OCI-LY1 (cell line): Measurements from ENCODE around the gene RHBDF1.

Source experiments
- H2AFZ ChIP-seq: fragments of 200-600 bp; sonication (generic), shearing (Covaris generic); 2 replicates; pipeline ENCODE4 v1.6.0; 2014; ENCODE audit warnings: antibody characterized with exemption, mild to moderate bottlenecking, low read length
- H3F3A ChIP-seq: fragments of 200-600 bp; sonication (generic), shearing (Covaris generic); 2 replicates; pipeline ENCODE4 v1.6.0; 2014; ENCODE audit warnings: mild to moderate bottlenecking, antibody characterized with exemption, low read length, moderate library complexity; ENCODE audit not compliant: insufficient read depth
- H3K27ac ChIP-seq: fragments of 200-600 bp; sonication (generic); 2 replicates; pipeline ENCODE4 v1.5.1; 2014; ENCODE audit warnings: low read length, mixed run types, mild to moderate bottlenecking, low read depth; ENCODE audit not compliant: poor library complexity, severe bottlenecking
- H3K27me3 ChIP-seq: fragments of 200-600 bp; sonication (generic); 2 replicates; pipeline ENCODE4 v1.6.0; 2014; ENCODE audit warnings: antibody characterized with exemption, mild to moderate bottlenecking, low read length, moderate library complexity; ENCODE audit not compliant: insufficient read depth
- H3K36me3 ChIP-seq: fragments of 200-600 bp; sonication (generic); 2 replicates; pipeline ENCODE4 v1.6.1; 2014; ENCODE audit warnings: mild to moderate bottlenecking, antibody characterized with exemption, low read length, moderate library complexity, mixed read lengths; ENCODE audit not compliant: insufficient read depth
- H3K4me1 ChIP-seq: fragments of 200-600 bp; sonication (generic); 2 replicates; pipeline ENCODE4 v1.5.1; 2014; ENCODE audit warnings: mild to moderate bottlenecking, low read length, moderate library complexity; ENCODE audit not compliant: insufficient read depth, severe bottlenecking
- H3K4me2 ChIP-seq: fragments of 200-600 bp; sonication (generic), shearing (Covaris generic); 2 replicates; pipeline ENCODE4 v1.6.1; 2014; ENCODE audit warnings: low read length
- H3K4me3 ChIP-seq: fragments of 200-600 bp; sonication (generic); 2 replicates; pipeline ENCODE4 v1.5.1; 2014; ENCODE audit warnings: low read length, low read depth, mild to moderate bottlenecking, mixed read lengths; ENCODE audit not compliant: poor library complexity, severe bottlenecking
- H3K79me2 ChIP-seq: fragments of 200-600 bp; shearing (Covaris generic); 2 replicates; pipeline ENCODE4 v1.6.1; 2016; ENCODE audit warnings: mixed run types, low read length, mixed read lengths; ENCODE audit not compliant: insufficient read depth
- H3K9ac ChIP-seq: fragments of 200-600 bp; sonication (generic), shearing (Covaris generic); 2 replicates; pipeline ENCODE4 v1.6.1; 2014; ENCODE audit warnings: mild to moderate bottlenecking, low read length, mixed read lengths
- H3K9me2 ChIP-seq: fragments of 200-600 bp; sonication (generic), shearing (Covaris generic); 2 replicates; pipeline ENCODE4 v1.6.1; 2014; ENCODE audit warnings: low read depth, mild to moderate bottlenecking, low read length, mixed read lengths
- H3K9me3 ChIP-seq: fragments of 200-600 bp; shearing (Covaris generic); 2 replicates; pipeline ENCODE4 v1.6.1; 2014; ENCODE audit warnings: low read length, mixed read lengths
- H4K20me1 ChIP-seq: fragments of 200-600 bp; sonication (generic), shearing (Covaris generic); 2 replicates; pipeline ENCODE4 v1.6.0; 2016; ENCODE audit warnings: mild to moderate bottlenecking, low read length; ENCODE audit not compliant: insufficient read depth
- CTCF ChIP-seq: fragments of 200-600 bp; sonication (generic), shearing (Covaris generic); IDR thresholded peaks from 2 replicates; pipeline ENCODE4 v1.5.1; 2017; ENCODE audit warnings: mild to moderate bottlenecking, antibody characterized with exemption, low read length, moderate library complexity, mixed read lengths
- EZH2 ChIP-seq: fragments of 200-600 bp; sonication (generic), shearing (Covaris generic); IDR thresholded peaks from 2 replicates; pipeline ENCODE4 v1.8.0; 2017; ENCODE audit warnings: borderline replicate concordance, mixed run types, mild to moderate bottlenecking, antibody characterized with exemption, low read length, moderate library complexity, mixed read lengths

RHBDF1 gene

GRCh38 chr16:85865-86264 lies 13.4 kb upstream of the RHBDF1 start:
- no peaks in the 10 kb centered on the region for H4K20me1 ChIP-seq
- H3K4me3 ChIP-seq: no peak overlapping the region
- no peaks in the 10 kb centered on the region for H3K9me2 ChIP-seq
- no peaks in the 10 kb centered on the region for H3K27me3 ChIP-seq
- H3K4me2 ChIP-seq: no peak overlapping the region
- peaks cover 14% of the 10 kb centered on the region for H3K4me1 ChIP-seq
- TF ChIP-seq CTCF: no peak
- no peak for TF ChIP-seq EZH2
- no peak overlapping the region for H3K27ac ChIP-seq
- H3K9ac ChIP-seq: no peak overlapping the region
- peaks cover 50% of the 10 kb centered on the region for H3K36me3 ChIP-seq
- H3K9me3 ChIP-seq: no peaks in the 10 kb centered on the region
- no peaks in the 10 kb centered on the region for H3K79me2 ChIP-seq
- no peak overlapping the region for H2AFZ ChIP-seq
- H3F3A ChIP-seq: no peaks in the 10 kb centered on the region

DNA sequence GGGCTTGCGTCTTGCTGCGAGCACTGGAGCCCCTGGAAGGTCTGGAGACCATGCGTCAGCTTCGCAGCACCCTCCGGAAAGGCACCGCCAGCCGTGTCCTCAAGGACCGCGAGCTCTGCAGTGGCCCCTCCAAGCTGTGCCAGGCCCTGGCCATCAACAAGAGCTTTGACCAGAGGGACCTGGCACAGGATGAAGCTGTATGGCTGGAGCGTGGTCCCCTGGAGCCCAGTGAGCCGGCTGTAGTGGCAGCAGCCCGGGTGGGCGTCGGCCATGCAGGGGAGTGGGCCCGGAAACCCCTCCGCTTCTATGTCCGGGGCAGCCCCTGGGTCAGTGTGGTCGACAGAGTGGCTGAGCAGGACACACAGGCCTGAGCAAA lies 13.0 kb upstream of the RHBDF1 start:
- Histone ChIP-seq H3K27me3 (no peaks in the 10 kb centered on the region), H3K9me3 (no peaks in the 10 kb centered on the region), H3K79me2 (no peaks in the 10 kb centered on the region), H4K20me1 (no peaks in the 10 kb centered on the region), H2AFZ (no peak overlapping the region), H3K4me3 (no peak overlapping the region), H3K4me1 (peaks cover 14% of the 10 kb centered on the region), H3K9ac (no peak overlapping the region), H3K27ac (peak overlapping the region; percentile 59), H3K36me3 (peaks cover 48% of the 10 kb centered on the region), H3K9me2 (no peaks in the 10 kb centered on the region), H3K4me2 (no peak overlapping the region), H3F3A (no peaks in the 10 kb centered on the region)
- no peak for TF ChIP-seq CTCF
- no peak for TF ChIP-seq EZH2

DNA sequence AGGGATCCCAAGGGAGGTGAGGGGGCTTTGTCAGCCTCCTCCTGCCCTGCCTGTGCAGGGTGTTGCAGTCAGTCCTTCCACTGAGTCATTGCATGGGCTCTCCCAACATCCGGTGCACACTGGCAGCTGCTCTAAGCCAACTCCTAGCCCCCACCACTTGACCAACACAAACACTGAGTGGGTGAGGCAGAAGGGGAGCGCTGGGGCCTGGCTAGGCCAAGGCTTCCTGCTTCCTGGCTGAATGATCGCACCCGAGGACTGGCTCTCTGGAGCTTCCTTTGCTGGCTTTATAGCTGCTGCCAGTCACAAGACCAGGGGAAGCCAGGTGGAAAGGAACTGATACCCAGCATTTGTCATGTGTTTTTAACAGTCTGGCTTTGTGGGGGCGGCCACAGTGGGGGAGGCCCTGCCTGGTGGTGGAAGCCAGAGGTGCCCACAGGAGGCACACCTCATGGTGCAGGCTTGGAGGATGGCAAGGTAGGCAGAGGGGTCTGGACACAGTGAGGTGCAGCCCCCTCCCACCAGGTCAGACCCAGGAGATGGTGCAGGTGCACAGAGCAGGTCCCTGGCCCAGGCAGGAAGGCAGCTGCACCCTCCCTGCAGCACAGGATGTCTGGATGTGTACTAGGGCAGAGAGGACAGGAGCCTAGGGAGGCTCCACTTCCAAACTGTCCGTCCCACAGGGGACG lies 12.4 kb upstream of the RHBDF1 start:
- H3K79me2 ChIP-seq: no peaks in the 10 kb centered on the region
- peak overlapping the region; percentile 59 for H3K27ac ChIP-seq
- H3K27me3 ChIP-seq: no peaks in the 10 kb centered on the region
- no peak overlapping the region for H3K4me3 ChIP-seq
- H3K9ac ChIP-seq: no peak overlapping the region
- TF ChIP-seq EZH2 (no peak), CTCF (no peak)
- H2AFZ ChIP-seq: no peak overlapping the region
- no peaks in the 10 kb centered on the region for H3K9me3 ChIP-seq
- no peaks in the 10 kb centered on the region for H4K20me1 ChIP-seq
- peaks cover 45% of the 10 kb centered on the region for H3K36me3 ChIP-seq
- H3K4me2 ChIP-seq: no peak overlapping the region
- peaks cover 14% of the 10 kb centered on the region for H3K4me1 ChIP-seq
- H3K9me2 ChIP-seq: no peaks in the 10 kb centered on the region
- no peaks in the 10 kb centered on the region for H3F3A ChIP-seq
